T-helper 17 cell (primary cell): ENCODE data around the gene LSAMP. TPM values are rescaled to one million over a fixed set of nuclear protein-coding genes. Genes with fewer than 3 reads are reported as not detected.

Experiments
- ATAC-seq: fragments of 150-1000 bp; cut with Tn5 transposase; 2 replicates; pipeline ENCODE4 v1.10.0; 2021; ENCODE audit warnings: mild to moderate bottlenecking, moderate library complexity
- DNase-seq, 3 donors: peaks; one replicate each; pipeline versions ENCODE4 v3.0.0 to v3.0.0-alpha.2; 2020 to 2021
- H3K9me3 ChIP-seq: one replicate; pipeline ENCODE4 v1.7.0; 2013; ENCODE audit warnings: low read length, mild to moderate bottlenecking; ENCODE audit not compliant: control insufficient read depth, poor library complexity, severe bottlenecking
- H3K27ac Mint-ChIP-seq: one replicate; pipeline ENCODE4 v1.8.0; 2022; ENCODE audit warnings: mild to moderate bottlenecking, moderate library complexity, mixed read lengths
- H3K27me3 Mint-ChIP-seq: one replicate; pipeline ENCODE4 v1.8.0; 2022; ENCODE audit warnings: mixed read lengths
- H3K36me3 Mint-ChIP-seq: one replicate; pipeline ENCODE4 v1.8.0; 2022; ENCODE audit warnings: low read depth, mixed read lengths
- H3K4me1 Mint-ChIP-seq: one replicate; pipeline ENCODE4 v1.8.0; 2022; ENCODE audit warnings: mild to moderate bottlenecking, mixed read lengths
- H3K4me3 Mint-ChIP-seq: one replicate; pipeline ENCODE4 v1.8.0; 2022; ENCODE audit warnings: mild to moderate bottlenecking, moderate library complexity, mixed read lengths
- total RNA-seq, 4 donors: library from RNA in 2 of 4; stranded (reverse) in 2 of 4; gene quantifications; one replicate each; pipeline ENCODE4 v1.2.3 and lab custom pipeline; 2022 to 2026

LSAMP gene
- total RNA-seq, 2 donors from 2014 or later: not detected

GRCh38 chr3:116444819-116445310 is 422 bp downstream of the LSAMP start:
- DNase-seq (no peak), ATAC-seq (no peak)
- no peaks in the 10 kb centered on the region for H3K9me3 ChIP-seq
- Mint-ChIP-seq H3K36me3 (no peaks in the 10 kb centered on the region), H3K27ac (no peak overlapping the region), H3K4me1 (no peaks in the 10 kb centered on the region), H3K27me3 (no peaks in the 10 kb centered on the region), H3K4me3 (no peak overlapping the region)

GRCh38 chr3:116444115-116444747 is 1.1 kb downstream of the LSAMP start:
- H3K27ac Mint-ChIP-seq: no peak overlapping the region
- no peaks in the 10 kb centered on the region for H3K4me1 Mint-ChIP-seq
- H3K27me3 Mint-ChIP-seq: no peaks in the 10 kb centered on the region
- DNase-seq (no peak), ATAC-seq (no peak)
- H3K4me3 Mint-ChIP-seq: no peak overlapping the region
- no peaks in the 10 kb centered on the region for H3K36me3 Mint-ChIP-seq
- no peaks in the 10 kb centered on the region for H3K9me3 ChIP-seq

- Mint-ChIP-seq H3K4me1 (no peaks in the 10 kb centered on the region), H3K4me3 (no peak overlapping the region), H3K27ac (no peak overlapping the region), H3K27me3 (no peaks in the 10 kb centered on the region), H3K36me3 (no peaks in the 10 kb centered on the region)
- no peaks in the 10 kb centered on the region for H3K9me3 ChIP-seq
- ATAC-seq (no peak), DNase-seq (no peak)
Observed at GRCh38 chr3:116443191-116443661, 2.1 kb downstream of the LSAMP start.

GRCh38 chr3:116442331-116443021 is 2.8 kb downstream of the LSAMP start:
- no peaks in the 10 kb centered on the region for H3K36me3 Mint-ChIP-seq
- no peak for ATAC-seq

GRCh38 chr3:116441652-116442051 is 3.6 kb downstream of the LSAMP start:
- no peak for ATAC-seq
- no peak overlapping the region for H3K27ac Mint-ChIP-seq
- H3K4me1 Mint-ChIP-seq: no peaks in the 10 kb centered on the region
- H3K4me3 Mint-ChIP-seq: no peak overlapping the region
- H3K27me3 Mint-ChIP-seq: no peaks in the 10 kb centered on the region
- no peaks in the 10 kb centered on the region for H3K9me3 ChIP-seq
- DNase-seq: no peak
- H3K36me3 Mint-ChIP-seq: no peaks in the 10 kb centered on the region

More at GRCh38 chr3:116442331-116443021, 2.8 kb downstream of the LSAMP start:
- H3K27me3 Mint-ChIP-seq: no peaks in the 10 kb centered on the region
- H3K4me3 Mint-ChIP-seq: no peak overlapping the region
- H3K4me1 Mint-ChIP-seq: no peaks in the 10 kb centered on the region
- no peaks in the 10 kb centered on the region for H3K9me3 ChIP-seq
- DNase-seq: no peak
- no peak overlapping the region for H3K27ac Mint-ChIP-seq

- Mint-ChIP-seq H3K4me3 (no peak overlapping the region), H3K27me3 (no peaks in the 10 kb centered on the region), H3K4me1 (no peaks in the 10 kb centered on the region), H3K27ac (no peak overlapping the region), H3K36me3 (no peaks in the 10 kb centered on the region)
- H3K9me3 ChIP-seq: no peaks in the 10 kb centered on the region
- ATAC-seq (no peak), DNase-seq (no peak)
Observed at GRCh38 chr3:116440196-116440595, 5.1 kb downstream of the LSAMP start.

GRCh38 chr3:116433552-116433951 is 11.7 kb downstream of the LSAMP start:
- DNase-seq (no peak), ATAC-seq (no peak)
- no peaks in the 10 kb centered on the region for H3K4me1 Mint-ChIP-seq
- no peaks in the 10 kb centered on the region for H3K36me3 Mint-ChIP-seq
- no peak overlapping the region for H3K4me3 Mint-ChIP-seq
- no peaks in the 10 kb centered on the region for H3K27me3 Mint-ChIP-seq
- H3K9me3 ChIP-seq: no peaks in the 10 kb centered on the region
- H3K27ac Mint-ChIP-seq: no peak overlapping the region

GRCh38 chr3:116432795-116433194 is 12.5 kb downstream of the LSAMP start:
- ATAC-seq (no peak), DNase-seq (no peak)
- no peaks in the 10 kb centered on the region for H3K9me3 ChIP-seq
- Mint-ChIP-seq H3K4me1 (no peaks in the 10 kb centered on the region), H3K36me3 (no peaks in the 10 kb centered on the region), H3K27ac (no peak overlapping the region), H3K4me3 (no peak overlapping the region), H3K27me3 (no peaks in the 10 kb centered on the region)

- H3K9me3 ChIP-seq: no peaks in the 10 kb centered on the region
- H3K36me3 Mint-ChIP-seq: no peaks in the 10 kb centered on the region
- no peak overlapping the region for H3K27ac Mint-ChIP-seq
- no peak for DNase-seq
- H3K4me3 Mint-ChIP-seq: no peak overlapping the region
- H3K27me3 Mint-ChIP-seq: no peaks in the 10 kb centered on the region
- no peak for ATAC-seq
- H3K4me1 Mint-ChIP-seq: no peaks in the 10 kb centered on the region
Observed at GRCh38 chr3:116429479-116430269, 15.6 kb downstream of the LSAMP start.

- DNase-seq: no peak
- H3K4me3 Mint-ChIP-seq: no peak overlapping the region
- ATAC-seq: no peak
- H3K36me3 Mint-ChIP-seq: no peaks in the 10 kb centered on the region
- no peaks in the 10 kb centered on the region for H3K4me1 Mint-ChIP-seq
- no peak overlapping the region for H3K27ac Mint-ChIP-seq
- H3K27me3 Mint-ChIP-seq: no peaks in the 10 kb centered on the region
- no peaks in the 10 kb centered on the region for H3K9me3 ChIP-seq
Observed at GRCh38 chr3:116426036-116426435, 19.3 kb downstream of the LSAMP start.

- Mint-ChIP-seq H3K4me3 (no peak overlapping the region), H3K27ac (no peak overlapping the region), H3K36me3 (no peaks in the 10 kb centered on the region), H3K4me1 (no peaks in the 10 kb centered on the region), H3K27me3 (no peaks in the 10 kb centered on the region)
- no peak for ATAC-seq
- no peak for DNase-seq
- H3K9me3 ChIP-seq: no peaks in the 10 kb centered on the region
Observed at GRCh38 chr3:116425126-116425525, 20.2 kb downstream of the LSAMP start.

GRCh38 chr3:116423945-116424344 is 21.3 kb downstream of the LSAMP start:
- DNase-seq (no peak), ATAC-seq (no peak)
- Mint-ChIP-seq H3K4me1 (no peaks in the 10 kb centered on the region), H3K27ac (no peak overlapping the region), H3K4me3 (no peak overlapping the region), H3K36me3 (no peaks in the 10 kb centered on the region), H3K27me3 (no peaks in the 10 kb centered on the region)
- H3K9me3 ChIP-seq: no peaks in the 10 kb centered on the region

GRCh38 chr3:116423374-116423773 is 21.9 kb downstream of the LSAMP start:
- ATAC-seq (no peak), DNase-seq (no peak)
- H3K36me3 Mint-ChIP-seq: no peaks in the 10 kb centered on the region
- H3K4me3 Mint-ChIP-seq: no peak overlapping the region
- H3K27me3 Mint-ChIP-seq: no peaks in the 10 kb centered on the region
- no peaks in the 10 kb centered on the region for H3K4me1 Mint-ChIP-seq
- no peaks in the 10 kb centered on the region for H3K9me3 ChIP-seq
- H3K27ac Mint-ChIP-seq: no peak overlapping the region
